ENCODE results near the gene VAMP3.

The VAMP3 gene

DNA sequence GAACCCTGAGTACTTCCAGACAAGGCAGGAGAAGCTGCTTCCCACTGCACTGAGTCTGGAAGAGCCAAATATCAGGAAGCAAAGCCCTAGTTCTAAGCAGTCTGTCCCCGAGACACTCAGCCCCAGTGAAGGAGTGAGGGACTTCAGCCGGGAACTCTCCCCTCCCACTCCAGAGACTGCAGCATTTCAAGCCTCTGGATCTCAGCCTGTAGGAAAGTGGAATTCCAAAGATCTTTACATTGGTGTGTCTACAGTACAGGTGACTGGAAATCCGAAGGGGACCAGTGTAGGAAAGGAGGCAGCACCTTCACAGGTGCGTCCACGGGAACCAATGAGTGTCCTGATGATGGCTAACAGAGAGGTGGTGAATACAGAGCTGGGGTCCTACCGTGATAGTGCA lies 33.1 kb upstream of the VAMP3 start:
- H2BK120ac ChIP-seq (ENCODE audit: low read depth, low read length): no peak overlapping the region
- no peak for DNase-seq
- H3K9ac ChIP-seq (ENCODE audit: low read length): no peak overlapping the region
- no peaks in the 10 kb centered on the region for H3K4me1 ChIP-seq (ENCODE audit: control insufficient read depth, insufficient read depth, low read depth, low read length)
- peaks cover 0 to 9% of the 10 kb centered on the region in 2 experiments for H3K36me3 ChIP-seq (ENCODE audit: control insufficient read depth in 1 of 2, insufficient read depth in 2 of 2, low read depth in 1 of 2, low read length in 2 of 2)
- H4K91ac ChIP-seq (ENCODE audit: low read length): no peak overlapping the region
- no peak overlapping the region for H3K4me2 ChIP-seq (ENCODE audit: low read length, poor library complexity, severe bottlenecking)
- no peaks in the 10 kb centered on the region for H3K79me1 ChIP-seq (replicated peaks; ENCODE audit: low read length, poor library complexity, severe bottlenecking)
- WGBS: 90% methylated on average over 5 of the region's 6 CpGs
- H2BK5ac ChIP-seq (ENCODE audit: low read depth, low read length, poor library complexity, severe bottlenecking): no peak overlapping the region
- H2AFZ ChIP-seq (ENCODE audit: low read depth, low read length): no peak overlapping the region
- no peak overlapping the region for H4K8ac ChIP-seq (ENCODE audit: low read length)
- H3K9me3 ChIP-seq (ENCODE audit: control insufficient read depth, low read length): no peaks in the 10 kb centered on the region
- peaks cover 0 to 8% of the 10 kb centered on the region in 2 experiments for H3K27me3 ChIP-seq (ENCODE audit: control insufficient read depth in 1 of 2, insufficient read depth in 1 of 2, low read length in 2 of 2)
- H2BK12ac ChIP-seq (ENCODE audit: low read length in 2 of 2): no peak overlapping the region
- H3K23ac ChIP-seq (ENCODE audit: low read length in 2 of 2): no peak overlapping the region
- no peak overlapping the region for H3K27ac ChIP-seq (ENCODE audit: low read length, poor library complexity, severe bottlenecking)
- no peak overlapping the region for H3K4ac ChIP-seq (ENCODE audit: low read depth in 1 of 2, low read length in 2 of 2)
- no peak overlapping the region for H3K14ac ChIP-seq (ENCODE audit: low read length in 2 of 2)
- H3K4me3 ChIP-seq (ENCODE audit: insufficient read depth in 1 of 2, low read depth in 1 of 2, low read length in 2 of 2): no peak overlapping the region
- H2AK5ac ChIP-seq (ENCODE audit: low read length, severe bottlenecking): no peak overlapping the region
- H2BK15ac ChIP-seq (ENCODE audit: low read depth, poor library complexity, severe bottlenecking): no peak overlapping the region
- no peak overlapping the region for H3K18ac ChIP-seq (ENCODE audit: low read depth in 1 of 2, low read length in 2 of 2)

DNA sequence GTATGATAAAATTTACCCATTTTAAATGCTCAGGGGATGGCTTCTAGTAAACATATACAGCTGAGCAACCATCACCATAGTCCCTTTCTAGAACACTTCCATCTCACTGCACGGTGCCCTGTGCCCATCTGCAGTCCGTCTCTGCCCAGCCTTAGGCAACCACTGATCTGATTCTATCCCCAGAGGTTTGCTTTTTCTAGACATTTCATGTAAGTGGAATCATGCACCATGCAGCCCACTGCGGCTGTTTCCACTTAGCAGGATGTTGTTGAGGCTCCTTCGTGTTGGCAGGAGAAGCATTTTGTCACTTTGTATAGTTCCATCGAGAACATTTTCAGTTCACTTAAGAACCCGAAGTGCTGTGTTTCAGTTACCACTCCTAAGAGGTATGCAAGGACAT lies 27.8 kb upstream of the VAMP3 start:
- Histone ChIP-seq H2BK5ac (ENCODE audit: low read depth, low read length, poor library complexity, severe bottlenecking) (no peak overlapping the region), H2BK12ac (ENCODE audit: low read length in 2 of 2) (no peak overlapping the region), H3K4me1 (ENCODE audit: control insufficient read depth, insufficient read depth, low read depth, low read length) (no peaks in the 10 kb centered on the region), H3K79me1 (replicated peaks; ENCODE audit: low read length, poor library complexity, severe bottlenecking) (no peaks in the 10 kb centered on the region), H3K4me2 (ENCODE audit: low read length, poor library complexity, severe bottlenecking) (no peak overlapping the region), H3K14ac (ENCODE audit: low read length in 2 of 2) (no peak overlapping the region), H3K23ac (ENCODE audit: low read length in 2 of 2) (no peak overlapping the region), H3K4me3 (ENCODE audit: insufficient read depth in 1 of 2, low read depth in 1 of 2, low read length in 2 of 2) (no peak overlapping the region), H3K36me3 (ENCODE audit: control insufficient read depth in 1 of 2, insufficient read depth in 2 of 2, low read depth in 1 of 2, low read length in 2 of 2) (peaks cover 0 to 2% of the 10 kb centered on the region in 2 experiments), H3K9me3 (ENCODE audit: control insufficient read depth, low read length) (no peaks in the 10 kb centered on the region), H2BK120ac (ENCODE audit: low read depth, low read length) (no peak overlapping the region), H2AK5ac (ENCODE audit: low read length, severe bottlenecking) (no peak overlapping the region), H2BK15ac (ENCODE audit: low read depth, poor library complexity, severe bottlenecking) (no peak overlapping the region), H2AFZ (ENCODE audit: low read depth, low read length) (no peak overlapping the region), H4K8ac (ENCODE audit: low read length) (no peak overlapping the region), H3K4ac (ENCODE audit: low read depth in 1 of 2, low read length in 2 of 2) (no peak overlapping the region), H4K91ac (ENCODE audit: low read length) (no peak overlapping the region), H3K27ac (ENCODE audit: low read length, poor library complexity, severe bottlenecking) (no peak overlapping the region), H3K18ac (ENCODE audit: low read depth in 1 of 2, low read length in 2 of 2) (no peak overlapping the region), H3K9ac (ENCODE audit: low read length) (no peak overlapping the region), H3K27me3 (ENCODE audit: control insufficient read depth in 1 of 2, insufficient read depth in 1 of 2, low read length in 2 of 2) (peaks cover 0 to 2% of the 10 kb centered on the region in 2 experiments)
- 93% methylated on average over 6 of the region's 6 CpGs for WGBS
- DNase-seq: no peak

DNA sequence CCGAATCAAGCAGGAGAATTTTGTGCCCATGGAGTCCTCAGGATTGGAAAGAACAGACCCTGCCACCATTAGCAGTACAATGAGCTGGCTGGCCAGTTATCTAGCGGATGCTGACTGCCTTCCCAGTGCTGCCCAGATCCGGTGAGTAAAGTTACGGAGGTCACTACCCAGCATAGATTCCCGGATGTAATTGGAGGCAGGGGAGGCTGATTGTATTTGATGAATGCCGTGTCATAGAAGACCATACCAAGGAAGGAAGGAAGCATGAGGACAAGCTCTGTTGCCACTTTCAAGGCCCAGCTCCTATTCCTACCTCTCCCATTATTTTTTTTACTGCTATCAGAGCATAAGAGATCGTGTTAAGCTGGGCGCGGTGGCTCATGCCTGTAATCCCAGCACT lies 26.2 kb upstream of the VAMP3 start:
- Histone ChIP-seq H3K4ac (ENCODE audit: low read depth in 1 of 2, low read length in 2 of 2) (no peak overlapping the region), H3K18ac (ENCODE audit: low read depth in 1 of 2, low read length in 2 of 2) (no peak overlapping the region), H2AFZ (ENCODE audit: low read depth, low read length) (no peak overlapping the region), H3K36me3 (ENCODE audit: control insufficient read depth in 1 of 2, insufficient read depth in 2 of 2, low read depth in 1 of 2, low read length in 2 of 2) (no peaks in the 10 kb centered on the region), H3K4me2 (ENCODE audit: low read length, poor library complexity, severe bottlenecking) (no peak overlapping the region), H3K9ac (ENCODE audit: low read length) (no peak overlapping the region), H3K23ac (ENCODE audit: low read length in 2 of 2) (no peak overlapping the region), H2BK120ac (ENCODE audit: low read depth, low read length) (no peak overlapping the region), H2BK5ac (ENCODE audit: low read depth, low read length, poor library complexity, severe bottlenecking) (no peak overlapping the region), H3K14ac (ENCODE audit: low read length in 2 of 2) (no peak overlapping the region), H3K27ac (ENCODE audit: low read length, poor library complexity, severe bottlenecking) (no peak overlapping the region), H3K27me3 (ENCODE audit: control insufficient read depth in 1 of 2, insufficient read depth in 1 of 2, low read length in 2 of 2) (no peaks in the 10 kb centered on the region), H2BK12ac (ENCODE audit: low read length in 2 of 2) (no peak overlapping the region), H4K91ac (ENCODE audit: low read length) (no peak overlapping the region), H3K4me1 (ENCODE audit: control insufficient read depth, insufficient read depth, low read depth, low read length) (no peaks in the 10 kb centered on the region), H3K9me3 (ENCODE audit: control insufficient read depth, low read length) (no peaks in the 10 kb centered on the region), H2BK15ac (ENCODE audit: low read depth, poor library complexity, severe bottlenecking) (no peak overlapping the region), H3K4me3 (ENCODE audit: insufficient read depth in 1 of 2, low read depth in 1 of 2, low read length in 2 of 2) (no peak overlapping the region), H3K79me1 (replicated peaks; ENCODE audit: low read length, poor library complexity, severe bottlenecking) (no peaks in the 10 kb centered on the region), H4K8ac (ENCODE audit: low read length) (no peak overlapping the region), H2AK5ac (ENCODE audit: low read length, severe bottlenecking) (no peak overlapping the region)
- no peak for DNase-seq
- 98% methylated on average over 9 of the region's 9 CpGs for WGBS

GRCh38 chr1:7745783-7746182 lies 25.3 kb upstream of the VAMP3 start:
- Histone ChIP-seq H2AK5ac (ENCODE audit: low read length, severe bottlenecking) (no peak overlapping the region), H3K9ac (ENCODE audit: low read length) (no peak overlapping the region), H2BK5ac (ENCODE audit: low read depth, low read length, poor library complexity, severe bottlenecking) (no peak overlapping the region), H2BK15ac (ENCODE audit: low read depth, poor library complexity, severe bottlenecking) (no peak overlapping the region), H4K91ac (ENCODE audit: low read length) (no peak overlapping the region), H3K23ac (ENCODE audit: low read length in 2 of 2) (no peak overlapping the region), H3K4me2 (ENCODE audit: low read length, poor library complexity, severe bottlenecking) (no peak overlapping the region), H3K4me1 (ENCODE audit: control insufficient read depth, insufficient read depth, low read depth, low read length) (no peaks in the 10 kb centered on the region), H3K18ac (ENCODE audit: low read depth in 1 of 2, low read length in 2 of 2) (no peak overlapping the region), H3K27me3 (ENCODE audit: control insufficient read depth in 1 of 2, insufficient read depth in 1 of 2, low read length in 2 of 2) (peaks cover 0 to 3% of the 10 kb centered on the region in 2 experiments), H3K9me3 (ENCODE audit: control insufficient read depth, low read length) (no peaks in the 10 kb centered on the region), H2BK120ac (ENCODE audit: low read depth, low read length) (no peak overlapping the region), H3K14ac (ENCODE audit: low read length in 2 of 2) (no peak overlapping the region), H3K36me3 (ENCODE audit: control insufficient read depth in 1 of 2, insufficient read depth in 2 of 2, low read depth in 1 of 2, low read length in 2 of 2) (no peaks in the 10 kb centered on the region), H2BK12ac (ENCODE audit: low read length in 2 of 2) (no peak overlapping the region), H3K4ac (ENCODE audit: low read depth in 1 of 2, low read length in 2 of 2) (no peak overlapping the region), H2AFZ (ENCODE audit: low read depth, low read length) (no peak overlapping the region), H3K79me1 (replicated peaks; ENCODE audit: low read length, poor library complexity, severe bottlenecking) (no peaks in the 10 kb centered on the region), H3K4me3 (ENCODE audit: insufficient read depth in 1 of 2, low read depth in 1 of 2, low read length in 2 of 2) (no peak overlapping the region), H4K8ac (ENCODE audit: low read length) (no peak overlapping the region), H3K27ac (ENCODE audit: low read length, poor library complexity, severe bottlenecking) (no peak overlapping the region)
- 91% methylated on average over 9 of the region's 10 CpGs for WGBS
- no peak for DNase-seq
